Measurements from ENCODE around the gene TMED9.
A peak's percentile ranks its signal among the peaks of the same experiment; 100 is the strongest.
"Not testable (repeated sequence)": the region's sequence is repeated elsewhere in the genome, so short reads cannot be mapped to it uniquely, and the experiment has no call there.

Gene TMED9

GRCh38 chr5:177555665-177556064 lies 36.3 kb upstream of the TMED9 start:
- no peak for DNase-seq (ENCODE audit: low spot score in 2 of 2)
- Mint-ChIP-seq H3K27me3 (no peaks in the 10 kb centered on the region), H3K27ac (ENCODE audit: low read depth) (no peak overlapping the region), H3K36me3 (ENCODE audit: insufficient read depth) (no peaks in the 10 kb centered on the region), H3K4me1 (peaks cover 27% of the 10 kb centered on the region), H3K4me3 (no peak overlapping the region), H3K9me3 (no peaks in the 10 kb centered on the region)
- no peak for ATAC-seq (replicated peaks; ENCODE audit: extremely low read depth, poor library complexity, severe bottlenecking)

- no peak for DNase-seq (ENCODE audit: low spot score in 2 of 2)
- Mint-ChIP-seq H3K27me3 (no peaks in the 10 kb centered on the region), H3K4me3 (no peak overlapping the region), H3K4me1 (peaks cover 21% of the 10 kb centered on the region), H3K9me3 (no peaks in the 10 kb centered on the region), H3K27ac (ENCODE audit: low read depth) (no peak overlapping the region), H3K36me3 (ENCODE audit: insufficient read depth) (no peaks in the 10 kb centered on the region)
- ATAC-seq (replicated peaks; ENCODE audit: extremely low read depth, poor library complexity, severe bottlenecking), result no peak
Observed at GRCh38 chr5:177557041-177557647, 34.9 kb upstream of the TMED9 start.

- Mint-ChIP-seq H3K4me3 (no peak overlapping the region), H3K27me3 (no peaks in the 10 kb centered on the region), H3K36me3 (ENCODE audit: insufficient read depth) (no peaks in the 10 kb centered on the region), H3K4me1 (peaks cover 15% of the 10 kb centered on the region), H3K9me3 (no peaks in the 10 kb centered on the region), H3K27ac (ENCODE audit: low read depth) (no peak overlapping the region)
- ATAC-seq (replicated peaks; ENCODE audit: extremely low read depth, poor library complexity, severe bottlenecking) (no peak), DNase-seq (ENCODE audit: low spot score in 2 of 2) (no peak)
Observed at GRCh38 chr5:177557796-177558195, 34.2 kb upstream of the TMED9 start.

GRCh38 chr5:177559446-177559941 lies 32.5 kb upstream of the TMED9 start:
- not testable (repeated sequence) for H3K4me1 Mint-ChIP-seq; H3K36me3 Mint-ChIP-seq (ENCODE audit: insufficient read depth); H3K9me3 Mint-ChIP-seq; DNase-seq (ENCODE audit: low spot score in 2 of 2); H3K27me3 Mint-ChIP-seq; ATAC-seq (replicated peaks; ENCODE audit: extremely low read depth, poor library complexity, severe bottlenecking); H3K4me3 Mint-ChIP-seq; H3K27ac Mint-ChIP-seq (ENCODE audit: low read depth)

- H3K36me3 Mint-ChIP-seq (ENCODE audit: insufficient read depth), result no peaks in the 10 kb centered on the region
- H3K9me3 Mint-ChIP-seq, result no peaks in the 10 kb centered on the region
- H3K27ac Mint-ChIP-seq (ENCODE audit: low read depth), result no peak overlapping the region
- DNase-seq (ENCODE audit: low spot score in 2 of 2), result no peak
- no peak overlapping the region for H3K4me3 Mint-ChIP-seq
- H3K4me1 Mint-ChIP-seq, result no peaks in the 10 kb centered on the region
- no peak for ATAC-seq (replicated peaks; ENCODE audit: extremely low read depth, poor library complexity, severe bottlenecking)
- H3K27me3 Mint-ChIP-seq, result peaks cover 22% of the 10 kb centered on the region
Observed at GRCh38 chr5:177565046-177565445, 27.0 kb upstream of the TMED9 start.

GRCh38 chr5:177568326-177568725 lies 23.7 kb upstream of the TMED9 start:
- no peak overlapping the region for H3K27ac Mint-ChIP-seq (ENCODE audit: low read depth)
- H3K4me3 Mint-ChIP-seq, result no peak overlapping the region
- no peaks in the 10 kb centered on the region for H3K36me3 Mint-ChIP-seq (ENCODE audit: insufficient read depth)
- H3K9me3 Mint-ChIP-seq, result no peaks in the 10 kb centered on the region
- H3K4me1 Mint-ChIP-seq, result no peaks in the 10 kb centered on the region
- DNase-seq (ENCODE audit: low spot score in 2 of 2), result no peak
- ATAC-seq (replicated peaks; ENCODE audit: extremely low read depth, poor library complexity, severe bottlenecking), result no peak
- H3K27me3 Mint-ChIP-seq, result peaks cover 22% of the 10 kb centered on the region

GRCh38 chr5:177569894-177570293 lies 22.1 kb upstream of the TMED9 start:
- ATAC-seq (replicated peaks; ENCODE audit: extremely low read depth, poor library complexity, severe bottlenecking) (no peak), DNase-seq (ENCODE audit: low spot score in 2 of 2) (no peak)
- Mint-ChIP-seq H3K36me3 (ENCODE audit: insufficient read depth) (no peaks in the 10 kb centered on the region), H3K4me3 (no peak overlapping the region), H3K27me3 (peaks cover 27% of the 10 kb centered on the region), H3K4me1 (no peaks in the 10 kb centered on the region), H3K27ac (ENCODE audit: low read depth) (no peak overlapping the region), H3K9me3 (no peaks in the 10 kb centered on the region)

DNA sequence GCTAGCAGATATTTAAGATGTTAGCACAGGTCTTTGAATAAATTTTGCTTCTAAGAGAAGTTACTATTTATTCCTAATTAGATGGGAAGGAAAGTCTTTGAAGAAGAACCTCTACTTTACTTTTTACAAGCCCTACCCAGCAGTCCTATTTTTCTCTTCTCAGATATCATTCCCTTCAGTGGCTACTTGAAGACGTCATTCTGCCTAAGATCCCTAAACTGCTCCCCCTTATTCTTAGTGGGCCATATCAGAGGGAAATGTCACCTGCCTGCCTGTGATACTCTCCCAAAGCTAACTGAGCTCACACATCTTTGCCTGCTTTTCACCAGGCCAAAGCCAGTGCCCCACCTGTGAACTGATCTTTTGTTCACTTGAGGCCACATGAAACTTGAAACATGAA lies 16.5 kb upstream of the TMED9 start:
- no peaks in the 10 kb centered on the region for H3K9me3 Mint-ChIP-seq

DNA sequence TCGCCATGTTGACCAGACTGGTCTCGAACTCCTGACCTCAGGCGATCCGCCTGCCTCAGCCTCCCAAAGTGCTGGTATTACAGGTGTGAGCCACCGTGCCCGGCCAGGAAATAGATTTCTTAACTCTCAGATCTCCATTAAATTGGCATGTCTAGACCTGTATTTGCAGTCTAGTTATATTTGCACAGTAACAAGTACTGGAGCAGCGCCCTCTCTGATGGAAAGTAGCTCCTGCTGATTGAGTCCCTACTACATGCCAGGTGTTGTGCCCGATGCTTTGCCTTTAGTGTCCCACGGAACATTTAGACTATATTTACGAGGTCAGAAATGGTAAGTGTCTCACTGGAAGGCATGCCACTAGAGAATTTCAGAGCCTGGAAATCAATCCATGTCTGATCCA lies 15.8 kb upstream of the TMED9 start:
- H3K9me3 Mint-ChIP-seq, result no peaks in the 10 kb centered on the region
- peaks cover 9% of the 10 kb centered on the region for H3K27me3 Mint-ChIP-seq
- DNase-seq (ENCODE audit: low spot score in 2 of 2), result no peak
- no peak overlapping the region for H3K27ac Mint-ChIP-seq (ENCODE audit: low read depth)
- no peaks in the 10 kb centered on the region for H3K4me1 Mint-ChIP-seq
- no peak overlapping the region for H3K4me3 Mint-ChIP-seq
- no peaks in the 10 kb centered on the region for H3K36me3 Mint-ChIP-seq (ENCODE audit: insufficient read depth)
- ATAC-seq (replicated peaks; ENCODE audit: extremely low read depth, poor library complexity, severe bottlenecking), result no peak

More for the DNA sequence above, 16.5 kb upstream of the TMED9 start:
- no peaks in the 10 kb centered on the region for H3K36me3 Mint-ChIP-seq (ENCODE audit: insufficient read depth)
- H3K27ac Mint-ChIP-seq (ENCODE audit: low read depth), result no peak overlapping the region
- no peaks in the 10 kb centered on the region for H3K4me1 Mint-ChIP-seq
- peaks cover 9% of the 10 kb centered on the region for H3K27me3 Mint-ChIP-seq
- ATAC-seq (replicated peaks; ENCODE audit: extremely low read depth, poor library complexity, severe bottlenecking), result no peak
- H3K4me3 Mint-ChIP-seq, result no peak overlapping the region
- DNase-seq (ENCODE audit: low spot score in 2 of 2), result no peak

DNA sequence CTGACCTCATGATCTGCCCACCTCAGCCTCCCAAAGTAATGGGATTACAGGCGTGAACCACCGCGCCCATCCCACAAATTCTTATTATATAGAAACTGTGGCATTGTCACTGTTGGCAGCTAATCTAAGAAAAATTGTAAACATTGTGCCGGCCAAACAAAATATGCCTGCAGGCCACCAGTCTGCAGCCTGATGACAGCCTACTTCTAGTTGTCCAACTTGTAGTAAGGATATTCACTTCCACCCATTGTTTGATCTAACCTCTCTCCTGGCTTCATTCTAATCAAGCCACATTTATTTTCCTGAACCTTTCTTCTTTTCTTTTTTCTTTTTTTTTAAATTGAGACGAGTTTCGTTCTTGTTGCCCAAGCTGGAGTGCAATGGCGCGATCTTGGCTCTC lies 13.7 kb upstream of the TMED9 start:
- peaks cover 9% of the 10 kb centered on the region for H3K27me3 Mint-ChIP-seq
- no peak overlapping the region for H3K27ac Mint-ChIP-seq (ENCODE audit: low read depth)
- H3K4me1 Mint-ChIP-seq, result no peaks in the 10 kb centered on the region
- ATAC-seq (replicated peaks; ENCODE audit: extremely low read depth, poor library complexity, severe bottlenecking) (no peak), DNase-seq (ENCODE audit: low spot score in 2 of 2) (no peak)
- no peaks in the 10 kb centered on the region for H3K36me3 Mint-ChIP-seq (ENCODE audit: insufficient read depth)
- no peak overlapping the region for H3K4me3 Mint-ChIP-seq
- no peaks in the 10 kb centered on the region for H3K9me3 Mint-ChIP-seq

DNA sequence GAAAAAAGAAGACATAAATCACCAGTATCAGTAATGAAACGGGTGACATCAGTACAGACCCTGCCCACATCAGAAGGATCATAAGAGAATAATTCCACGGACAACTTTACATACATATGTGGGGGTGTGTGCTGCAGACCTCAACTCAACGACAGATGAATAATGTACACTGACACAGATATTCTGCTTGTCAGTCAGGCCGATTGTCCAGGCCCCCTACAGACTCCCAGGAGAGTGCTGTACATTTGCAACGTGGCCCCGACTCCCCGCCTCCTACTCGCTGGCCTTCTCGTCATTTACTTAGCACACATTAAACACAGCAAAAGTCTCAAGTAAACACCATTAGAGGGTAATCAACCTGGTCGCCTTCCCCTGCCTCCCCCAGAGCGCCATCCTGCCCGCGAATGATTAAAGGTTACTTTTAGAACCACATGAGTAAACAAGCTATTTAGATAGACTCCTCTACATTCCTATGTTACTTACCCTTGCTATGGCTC lies 3.5 kb upstream of the TMED9 start:
- Mint-ChIP-seq H3K4me3 (no peak overlapping the region), H3K27ac (ENCODE audit: low read depth) (no peak overlapping the region), H3K9me3 (no peaks in the 10 kb centered on the region), H3K27me3 (peaks cover 30% of the 10 kb centered on the region), H3K36me3 (ENCODE audit: insufficient read depth) (peaks cover 15% of the 10 kb centered on the region), H3K4me1 (peaks cover 14% of the 10 kb centered on the region)
- DNase-seq (ENCODE audit: low spot score in 2 of 2) (no peak), ATAC-seq (replicated peaks; ENCODE audit: extremely low read depth, poor library complexity, severe bottlenecking) (no peak)

DNA sequence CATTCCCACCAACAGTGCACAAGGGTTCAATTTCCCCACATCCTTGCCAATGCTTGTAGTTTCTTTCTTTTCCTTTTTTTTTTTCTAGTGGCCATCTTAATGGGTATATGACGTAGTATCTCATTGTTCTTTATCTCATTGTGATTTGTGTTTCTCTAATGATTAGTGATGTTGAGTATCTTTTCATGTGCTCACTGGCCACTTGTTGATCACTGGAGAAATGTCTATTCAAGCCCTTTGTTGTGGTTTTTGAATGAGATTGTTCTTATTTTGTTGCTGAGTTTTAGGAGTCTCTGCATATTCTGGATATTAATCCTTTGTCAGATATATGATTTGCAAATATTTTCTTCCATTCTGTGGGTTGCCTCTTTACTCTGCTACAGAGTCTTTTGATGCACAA lies 1.6 kb upstream of the TMED9 start:
- Mint-ChIP-seq H3K27ac (ENCODE audit: low read depth) (no peak overlapping the region), H3K4me3 (no peak overlapping the region), H3K27me3 (peaks cover 16% of the 10 kb centered on the region), H3K4me1 (peaks cover 20% of the 10 kb centered on the region), H3K36me3 (ENCODE audit: insufficient read depth) (peaks cover 28% of the 10 kb centered on the region), H3K9me3 (no peaks in the 10 kb centered on the region)
- no peak for ATAC-seq (replicated peaks; ENCODE audit: extremely low read depth, poor library complexity, severe bottlenecking)
- no peak for DNase-seq (ENCODE audit: low spot score in 2 of 2)

DNA sequence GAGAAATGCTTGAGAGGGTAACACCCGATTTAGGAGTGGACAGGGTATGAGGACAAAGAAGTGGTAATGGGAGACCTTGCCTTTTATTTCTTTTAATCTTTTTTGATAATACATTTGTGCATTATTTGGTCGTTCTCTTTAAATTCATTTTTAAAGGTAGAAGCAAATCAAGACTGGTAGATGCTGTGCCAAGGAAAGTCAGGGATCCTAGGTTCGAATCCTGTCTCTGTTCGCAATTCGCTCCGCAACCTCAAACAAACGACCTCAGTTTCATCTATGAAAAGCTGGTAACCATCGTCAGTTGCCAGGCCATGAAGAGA lies 353 bp upstream of the TMED9 start:
- Mint-ChIP-seq H3K4me3 (peak overlapping the region; percentile 97), H3K36me3 (ENCODE audit: insufficient read depth) (peaks cover 30% of the 10 kb centered on the region), H3K27ac (ENCODE audit: low read depth) (peak overlapping the region; percentile 97), H3K27me3 (peaks cover 11% of the 10 kb centered on the region), H3K9me3 (no peaks in the 10 kb centered on the region), H3K4me1 (peaks cover 20% of the 10 kb centered on the region)
- DNase-seq (ENCODE audit: low spot score in 2 of 2) (no peak), ATAC-seq (replicated peaks; ENCODE audit: extremely low read depth, poor library complexity, severe bottlenecking) (no peak)

Data from central memory CD8-positive, alpha-beta T cell (primary cell).